ENCODE results near the gene CRKL.

The CRKL gene

DNA sequence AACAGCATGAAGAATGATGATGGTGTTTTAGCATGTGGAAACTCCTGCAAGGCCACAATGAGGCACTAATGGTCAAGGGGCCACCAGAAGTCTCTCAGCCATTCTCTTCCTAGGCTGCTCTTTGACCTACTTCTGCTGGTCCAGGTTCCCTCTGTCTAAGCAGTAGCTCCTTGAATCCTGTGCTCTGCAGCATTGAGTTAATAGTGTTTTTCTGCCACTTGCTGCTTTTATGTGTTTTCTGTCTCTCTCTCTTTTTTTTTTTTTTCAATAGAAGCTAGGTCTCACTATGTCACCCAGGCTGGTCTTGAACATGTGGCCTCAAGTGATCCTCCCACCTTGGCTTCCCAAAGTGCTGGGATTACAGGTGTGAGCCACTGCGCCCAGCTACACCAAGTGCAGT is 29.8 kb downstream of the CRKL start:
- no peaks in the 10 kb centered on the region for H3K4me1 ChIP-seq (ENCODE audit: control insufficient read depth, insufficient read depth, low read length)
- H3K27ac ChIP-seq (ENCODE audit: extremely low read depth, low read depth, low read length): no peak overlapping the region
- TF ChIP-seq ZNF623 (tag by site-specific recombination; IDR thresholded peaks at IDR 0.05) (no peak), ZNF510 (tag by site-specific recombination; IDR thresholded peaks at IDR 0.05; ENCODE audit: insufficient replicate concordance) (no peak), ZNF473 (tag by site-specific recombination; IDR thresholded peaks at IDR 0.05) (no peak), ZSCAN23 (tag by site-specific recombination; IDR thresholded peaks at IDR 0.05) (no peak), ZNF596 (tag by site-specific recombination; IDR thresholded peaks at IDR 0.05) (no peak), MEIS1 (CRISPR knock-in tag; IDR thresholded peaks at IDR 0.05; ENCODE audit: borderline replicate concordance) (no peak), TRIM28 (IDR thresholded peaks at IDR 0.05; ENCODE audit: borderline replicate concordance, low read length) (no peak), ZNF555 (tag by site-specific recombination; conservative IDR thresholded peaks at IDR 0.05) (no peak), ZNF211 (tag by site-specific recombination; IDR thresholded peaks at IDR 0.05; ENCODE audit: low read depth) (no peak), OSR2 (tag by site-specific recombination; IDR thresholded peaks at IDR 0.05) (no peak), ZNF169 (tag by site-specific recombination; IDR thresholded peaks at IDR 0.05) (no peak), ZBTB20 (tag by site-specific recombination; IDR thresholded peaks at IDR 0.05) (no peak), SETDB1 (IDR thresholded peaks at IDR 0.05; ENCODE audit: insufficient read length, low read length) (no peak), BCL11B (tag by site-specific recombination; IDR thresholded peaks at IDR 0.05; ENCODE audit: low read depth) (no peak)
- TF ChIP-seq, protein P1, sequence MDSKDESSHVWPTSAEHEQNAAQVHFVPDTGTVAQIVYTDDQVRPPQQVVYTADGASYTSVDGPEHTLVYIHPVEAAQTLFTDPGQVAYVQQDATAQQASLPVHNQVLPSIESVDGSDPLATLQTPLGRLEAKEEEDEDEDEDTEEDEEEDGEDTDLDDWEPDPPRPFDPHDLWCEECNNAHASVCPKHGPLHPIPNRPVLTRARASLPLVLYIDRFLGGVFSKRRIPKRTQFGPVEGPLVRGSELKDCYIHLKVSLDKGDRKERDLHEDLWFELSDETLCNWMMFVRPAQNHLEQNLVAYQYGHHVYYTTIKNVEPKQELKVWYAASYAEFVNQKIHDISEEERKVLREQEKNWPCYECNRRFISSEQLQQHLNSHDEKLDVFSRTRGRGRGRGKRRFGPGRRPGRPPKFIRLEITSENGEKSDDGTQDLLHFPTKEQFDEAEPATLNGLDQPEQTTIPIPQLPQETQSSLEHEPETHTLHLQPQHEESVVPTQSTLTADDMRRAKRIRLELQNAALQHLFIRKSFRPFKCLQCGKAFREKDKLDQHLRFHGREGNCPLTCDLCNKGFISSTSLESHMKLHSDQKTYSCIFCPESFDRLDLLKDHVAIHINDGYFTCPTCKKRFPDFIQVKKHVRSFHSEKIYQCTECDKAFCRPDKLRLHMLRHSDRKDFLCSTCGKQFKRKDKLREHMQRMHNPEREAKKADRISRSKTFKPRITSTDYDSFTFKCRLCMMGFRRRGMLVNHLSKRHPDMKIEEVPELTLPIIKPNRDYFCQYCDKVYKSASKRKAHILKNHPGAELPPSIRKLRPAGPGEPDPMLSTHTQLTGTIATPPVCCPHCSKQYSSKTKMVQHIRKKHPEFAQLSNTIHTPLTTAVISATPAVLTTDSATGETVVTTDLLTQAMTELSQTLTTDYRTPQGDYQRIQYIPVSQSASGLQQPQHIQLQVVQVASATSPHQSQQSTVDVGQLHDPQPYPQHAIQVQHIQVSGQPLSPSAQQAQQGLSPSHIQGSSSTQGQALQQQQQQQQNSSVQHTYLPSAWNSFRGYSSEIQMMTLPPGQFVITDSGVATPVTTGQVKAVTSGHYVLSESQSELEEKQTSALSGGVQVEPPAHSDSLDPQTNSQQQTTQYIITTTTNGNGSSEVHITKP (tag by site-specific recombination; IDR thresholded peaks at IDR 0.05): no peak
- TF ChIP-seq, protein P2, sequence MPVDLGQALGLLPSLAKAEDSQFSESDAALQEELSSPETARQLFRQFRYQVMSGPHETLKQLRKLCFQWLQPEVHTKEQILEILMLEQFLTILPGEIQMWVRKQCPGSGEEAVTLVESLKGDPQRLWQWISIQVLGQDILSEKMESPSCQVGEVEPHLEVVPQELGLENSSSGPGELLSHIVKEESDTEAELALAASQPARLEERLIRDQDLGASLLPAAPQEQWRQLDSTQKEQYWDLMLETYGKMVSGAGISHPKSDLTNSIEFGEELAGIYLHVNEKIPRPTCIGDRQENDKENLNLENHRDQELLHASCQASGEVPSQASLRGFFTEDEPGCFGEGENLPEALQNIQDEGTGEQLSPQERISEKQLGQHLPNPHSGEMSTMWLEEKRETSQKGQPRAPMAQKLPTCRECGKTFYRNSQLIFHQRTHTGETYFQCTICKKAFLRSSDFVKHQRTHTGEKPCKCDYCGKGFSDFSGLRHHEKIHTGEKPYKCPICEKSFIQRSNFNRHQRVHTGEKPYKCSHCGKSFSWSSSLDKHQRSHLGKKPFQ (tag by site-specific recombination; IDR thresholded peaks at IDR 0.05): no peak
- TF ChIP-seq, protein P3, sequence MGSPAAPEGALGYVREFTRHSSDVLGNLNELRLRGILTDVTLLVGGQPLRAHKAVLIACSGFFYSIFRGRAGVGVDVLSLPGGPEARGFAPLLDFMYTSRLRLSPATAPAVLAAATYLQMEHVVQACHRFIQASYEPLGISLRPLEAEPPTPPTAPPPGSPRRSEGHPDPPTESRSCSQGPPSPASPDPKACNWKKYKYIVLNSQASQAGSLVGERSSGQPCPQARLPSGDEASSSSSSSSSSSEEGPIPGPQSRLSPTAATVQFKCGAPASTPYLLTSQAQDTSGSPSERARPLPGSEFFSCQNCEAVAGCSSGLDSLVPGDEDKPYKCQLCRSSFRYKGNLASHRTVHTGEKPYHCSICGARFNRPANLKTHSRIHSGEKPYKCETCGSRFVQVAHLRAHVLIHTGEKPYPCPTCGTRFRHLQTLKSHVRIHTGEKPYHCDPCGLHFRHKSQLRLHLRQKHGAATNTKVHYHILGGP (tag by site-specific recombination; IDR thresholded peaks at IDR 0.05): no peak
- TF ChIP-seq, protein P4, sequence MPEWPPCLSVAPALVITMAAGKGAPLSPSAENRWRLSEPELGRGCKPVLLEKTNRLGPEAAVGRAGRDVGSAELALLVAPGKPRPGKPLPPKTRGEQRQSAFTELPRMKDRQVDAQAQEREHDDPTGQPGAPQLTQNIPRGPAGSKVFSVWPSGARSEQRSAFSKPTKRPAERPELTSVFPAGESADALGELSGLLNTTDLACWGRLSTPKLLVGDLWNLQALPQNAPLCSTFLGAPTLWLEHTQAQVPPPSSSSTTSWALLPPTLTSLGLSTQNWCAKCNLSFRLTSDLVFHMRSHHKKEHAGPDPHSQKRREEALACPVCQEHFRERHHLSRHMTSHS (tag by site-specific recombination; IDR thresholded peaks at IDR 0.05): no peak
- no peaks in the 10 kb centered on the region for H3K9me3 ChIP-seq (ENCODE audit: control insufficient read depth, insufficient read depth, low read depth, low read length)
- POLR2A ChIA-PET: interaction anchor here (0.6 kb wide), 1 partner anchor 30 kb away, joined by 3 read pairs; no protein-coding TSS in a partner anchor
- no peak overlapping the region for H3K4me3 ChIP-seq (ENCODE audit: low read depth, low read length)
- peaks cover 5 to 57% of the 10 kb centered on the region in 2 experiments; a peak in 2 of 3 replicates for H3K36me3 ChIP-seq (ENCODE audit: control insufficient read depth in 2 of 2, insufficient read depth in 1 of 2, low read length in 2 of 2)
- CTCF ChIA-PET: interaction anchor here (1.2 kb wide), 1 partner anchor 9 kb away, joined by 3 read pairs; no protein-coding TSS in a partner anchor

DNA sequence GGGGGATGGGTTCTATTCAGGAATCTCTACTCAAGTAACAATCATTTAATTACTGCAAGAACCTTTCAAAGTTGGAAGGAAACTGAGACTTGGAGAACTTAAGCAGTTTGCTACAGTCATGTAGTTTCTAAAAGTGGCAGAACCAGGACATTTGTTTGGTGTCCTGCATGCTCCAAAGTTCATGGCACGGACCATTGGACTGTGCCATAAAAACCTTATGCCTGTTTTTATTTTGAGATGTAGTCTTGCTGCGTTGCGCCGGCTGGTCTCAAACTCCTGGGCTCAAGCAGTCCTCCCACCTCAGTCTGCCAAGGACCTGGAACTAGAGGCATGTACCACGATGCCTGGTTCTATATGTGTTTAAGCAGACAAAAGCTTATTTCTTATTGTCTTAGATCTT is 31.2 kb downstream of the CRKL start:
- Histone ChIP-seq H3K4me3 (ENCODE audit: low read depth, low read length) (no peak overlapping the region), H3K36me3 (ENCODE audit: control insufficient read depth in 2 of 2, insufficient read depth in 1 of 2, low read length in 2 of 2) (peaks cover 5 to 69% of the 10 kb centered on the region in 2 experiments; a peak in 2 of 3 replicates), H3K9me3 (ENCODE audit: control insufficient read depth, insufficient read depth, low read depth, low read length) (no peaks in the 10 kb centered on the region), H3K4me1 (ENCODE audit: control insufficient read depth, insufficient read depth, low read length) (no peaks in the 10 kb centered on the region), H3K27ac (ENCODE audit: extremely low read depth, low read depth, low read length) (no peak overlapping the region)
- ChIA-PET POLR2A (interaction anchor here (0.6 to 0.7 kb wide), 2 partner anchors 20 to 144 kb away, joined by 3 to 4 read pairs; no protein-coding TSS in a partner anchor), CTCF (interaction anchor here (0.6 kb wide), 3 partner anchors 8 to 208 kb away, joined by 3 to 5 read pairs (median 4); no protein-coding TSS in a partner anchor)
- TF ChIP-seq ZNF433 (tag by site-specific recombination; IDR thresholded peaks at IDR 0.05; ENCODE audit: low read depth) (no peak), ZNF621 (tag by site-specific recombination; IDR thresholded peaks at IDR 0.05) (no peak), ZNF155 (tag by site-specific recombination; IDR thresholded peaks at IDR 0.05) (no peak), ZNF416 (tag by site-specific recombination; IDR thresholded peaks at IDR 0.05) (no peak), ZNF324 (tag by site-specific recombination; IDR thresholded peaks at IDR 0.05) (no peak), ZNF239 (tag by site-specific recombination; IDR thresholded peaks at IDR 0.05) (no peak), ZNF791 (tag by site-specific recombination; IDR thresholded peaks at IDR 0.05) (no peak), YY1 (tag by site-specific recombination; IDR thresholded peaks at IDR 0.05) (no peak)
- TF ChIP-seq, protein P5, sequence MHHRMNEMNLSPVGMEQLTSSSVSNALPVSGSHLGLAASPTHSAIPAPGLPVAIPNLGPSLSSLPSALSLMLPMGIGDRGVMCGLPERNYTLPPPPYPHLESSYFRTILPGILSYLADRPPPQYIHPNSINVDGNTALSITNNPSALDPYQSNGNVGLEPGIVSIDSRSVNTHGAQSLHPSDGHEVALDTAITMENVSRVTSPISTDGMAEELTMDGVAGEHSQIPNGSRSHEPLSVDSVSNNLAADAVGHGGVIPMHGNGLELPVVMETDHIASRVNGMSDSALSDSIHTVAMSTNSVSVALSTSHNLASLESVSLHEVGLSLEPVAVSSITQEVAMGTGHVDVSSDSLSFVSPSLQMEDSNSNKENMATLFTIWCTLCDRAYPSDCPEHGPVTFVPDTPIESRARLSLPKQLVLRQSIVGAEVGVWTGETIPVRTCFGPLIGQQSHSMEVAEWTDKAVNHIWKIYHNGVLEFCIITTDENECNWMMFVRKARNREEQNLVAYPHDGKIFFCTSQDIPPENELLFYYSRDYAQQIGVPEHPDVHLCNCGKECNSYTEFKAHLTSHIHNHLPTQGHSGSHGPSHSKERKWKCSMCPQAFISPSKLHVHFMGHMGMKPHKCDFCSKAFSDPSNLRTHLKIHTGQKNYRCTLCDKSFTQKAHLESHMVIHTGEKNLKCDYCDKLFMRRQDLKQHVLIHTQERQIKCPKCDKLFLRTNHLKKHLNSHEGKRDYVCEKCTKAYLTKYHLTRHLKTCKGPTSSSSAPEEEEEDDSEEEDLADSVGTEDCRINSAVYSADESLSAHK (tag by site-specific recombination; IDR thresholded peaks at IDR 0.05): no peak

Data from HEK293 (cell line).